ENCODE data around the gene PITPNC1. TPM values are rescaled to one million over a fixed set of nuclear protein-coding genes. Genes with fewer than 3 reads are reported as not detected.

PITPNC1 gene
- total and polyA plus RNA-seq, 12 donors, result 4.9 to 33.0 (median 14.0) TPM

- no peaks in the 10 kb centered on the region for H3K36me3 ChIP-seq (replicated peaks in 1 of 2)
- 96 to 97% (median 97%) methylated on average over 12 to 14 of the region's 14 CpGs for WGBS, 4 donors
- DNase-seq, result no peak
- peaks cover 0 to 6% of the 10 kb centered on the region in 2 donors for H3K4me1 ChIP-seq (replicated peaks in 1 of 2)
- intact Hi-C loops (cut with DNase I), result no loop called here
- no peaks in the 10 kb centered on the region for H3K9me3 ChIP-seq (replicated peaks in 1 of 3)
- no peaks in the 10 kb centered on the region for H3K27me3 ChIP-seq
- no peak overlapping the region for H3K27ac ChIP-seq
- no peak for TF ChIP-seq POLR2A (IDR thresholded peaks at IDR 0.05)
- TF ChIP-seq, protein P1, sequence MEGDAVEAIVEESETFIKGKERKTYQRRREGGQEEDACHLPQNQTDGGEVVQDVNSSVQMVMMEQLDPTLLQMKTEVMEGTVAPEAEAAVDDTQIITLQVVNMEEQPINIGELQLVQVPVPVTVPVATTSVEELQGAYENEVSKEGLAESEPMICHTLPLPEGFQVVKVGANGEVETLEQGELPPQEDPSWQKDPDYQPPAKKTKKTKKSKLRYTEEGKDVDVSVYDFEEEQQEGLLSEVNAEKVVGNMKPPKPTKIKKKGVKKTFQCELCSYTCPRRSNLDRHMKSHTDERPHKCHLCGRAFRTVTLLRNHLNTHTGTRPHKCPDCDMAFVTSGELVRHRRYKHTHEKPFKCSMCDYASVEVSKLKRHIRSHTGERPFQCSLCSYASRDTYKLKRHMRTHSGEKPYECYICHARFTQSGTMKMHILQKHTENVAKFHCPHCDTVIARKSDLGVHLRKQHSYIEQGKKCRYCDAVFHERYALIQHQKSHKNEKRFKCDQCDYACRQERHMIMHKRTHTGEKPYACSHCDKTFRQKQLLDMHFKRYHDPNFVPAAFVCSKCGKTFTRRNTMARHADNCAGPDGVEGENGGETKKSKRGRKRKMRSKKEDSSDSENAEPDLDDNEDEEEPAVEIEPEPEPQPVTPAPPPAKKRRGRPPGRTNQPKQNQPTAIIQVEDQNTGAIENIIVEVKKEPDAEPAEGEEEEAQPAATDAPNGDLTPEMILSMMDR (IDR thresholded peaks at IDR 0.05), result no peak
- H3K4me3 ChIP-seq, result no peak overlapping the region
Measured at GRCh38 chr17:67652433-67652832, 275.4 kb downstream of the PITPNC1 start.

- intact Hi-C loops (cut with DNase I), result no loop called here
- H3K4me3 ChIP-seq, result no peak overlapping the region
- no peaks in the 10 kb centered on the region for H3K27me3 ChIP-seq
- no peaks in the 10 kb centered on the region for H3K9me3 ChIP-seq (replicated peaks in 1 of 3)
- H3K4me1 ChIP-seq (replicated peaks in 1 of 2), result no peaks in the 10 kb centered on the region
- 75 to 89% (median 87%) methylated on average over 7 of the region's 7 CpGs for WGBS, 4 donors
- DNase-seq, result no peak
- no peak for TF ChIP-seq POLR2A (IDR thresholded peaks at IDR 0.05)
- TF ChIP-seq, protein P1 (IDR thresholded peaks at IDR 0.05), result no peak
- no peak overlapping the region for H3K27ac ChIP-seq
- no peaks in the 10 kb centered on the region for H3K36me3 ChIP-seq (replicated peaks in 1 of 2)
Measured at GRCh38 chr17:67655478-67656148, 278.5 kb downstream of the PITPNC1 start.

- H3K36me3 ChIP-seq (replicated peaks in 1 of 2), result no peaks in the 10 kb centered on the region
- no peak for TF ChIP-seq POLR2A (IDR thresholded peaks at IDR 0.05)
- TF ChIP-seq, protein P1 (IDR thresholded peaks at IDR 0.05), result no peak
- WGBS, 4 donors, result 70 to 80% (median 79%) methylated on average over 8 of the region's 8 CpGs
- no peak overlapping the region for H3K4me3 ChIP-seq
- intact Hi-C loops (cut with DNase I), result no loop called here
- no peak overlapping the region for H3K27ac ChIP-seq
- H3K9me3 ChIP-seq (replicated peaks in 1 of 3), result no peaks in the 10 kb centered on the region
- DNase-seq, result no peak
- H3K27me3 ChIP-seq, result no peaks in the 10 kb centered on the region
- H3K4me1 ChIP-seq (replicated peaks in 1 of 2), result no peaks in the 10 kb centered on the region
Measured at GRCh38 chr17:67656494-67657203, 279.6 kb downstream of the PITPNC1 start.

DNA sequence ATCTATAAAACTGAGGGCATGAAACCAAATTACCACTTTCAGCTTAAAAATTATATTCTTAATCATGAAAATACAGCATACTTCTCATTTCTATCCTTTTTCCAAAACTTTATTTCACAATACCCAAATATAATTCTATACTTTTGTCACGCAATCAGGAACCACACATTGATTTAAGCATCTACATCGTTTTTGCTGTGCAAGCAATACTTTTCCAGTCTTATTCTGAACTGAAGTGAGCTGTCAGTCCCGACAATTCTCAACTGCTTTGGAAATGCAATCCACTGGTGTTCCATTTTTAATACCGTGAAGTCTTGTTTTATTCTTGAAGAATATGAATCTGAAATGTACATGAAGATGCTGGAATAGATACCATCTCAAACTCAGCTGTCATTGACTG lies 280.5 kb downstream of the PITPNC1 start:
- H3K4me1 ChIP-seq (replicated peaks in 1 of 2), result no peaks in the 10 kb centered on the region
- no peak overlapping the region for H3K4me3 ChIP-seq
- 94 to 97% (median 95%) methylated on average over 4 of the region's 4 CpGs for WGBS, 4 donors
- TF ChIP-seq POLR2A (IDR thresholded peaks at IDR 0.05), result no peak
- TF ChIP-seq, protein P1 (IDR thresholded peaks at IDR 0.05), result no peak
- intact Hi-C loops (cut with DNase I), result no loop called here
- DNase-seq, result no peak
- no peaks in the 10 kb centered on the region for H3K9me3 ChIP-seq (replicated peaks in 1 of 3)
- H3K36me3 ChIP-seq (replicated peaks in 1 of 2), result no peaks in the 10 kb centered on the region
- no peak overlapping the region for H3K27ac ChIP-seq
- no peaks in the 10 kb centered on the region for H3K27me3 ChIP-seq

All from adrenal gland (tissue), 12 donors.